ENCODE data around the gene PARP1. TPM values are rescaled to one million over a fixed set of nuclear protein-coding genes. Genes with fewer than 3 reads are reported as not detected.

The PARP1 gene
- total and polyA plus RNA-seq, 4 donors, result 39.2 to 108 (median 60.3) TPM

- TF ChIP-seq, protein P1, sequence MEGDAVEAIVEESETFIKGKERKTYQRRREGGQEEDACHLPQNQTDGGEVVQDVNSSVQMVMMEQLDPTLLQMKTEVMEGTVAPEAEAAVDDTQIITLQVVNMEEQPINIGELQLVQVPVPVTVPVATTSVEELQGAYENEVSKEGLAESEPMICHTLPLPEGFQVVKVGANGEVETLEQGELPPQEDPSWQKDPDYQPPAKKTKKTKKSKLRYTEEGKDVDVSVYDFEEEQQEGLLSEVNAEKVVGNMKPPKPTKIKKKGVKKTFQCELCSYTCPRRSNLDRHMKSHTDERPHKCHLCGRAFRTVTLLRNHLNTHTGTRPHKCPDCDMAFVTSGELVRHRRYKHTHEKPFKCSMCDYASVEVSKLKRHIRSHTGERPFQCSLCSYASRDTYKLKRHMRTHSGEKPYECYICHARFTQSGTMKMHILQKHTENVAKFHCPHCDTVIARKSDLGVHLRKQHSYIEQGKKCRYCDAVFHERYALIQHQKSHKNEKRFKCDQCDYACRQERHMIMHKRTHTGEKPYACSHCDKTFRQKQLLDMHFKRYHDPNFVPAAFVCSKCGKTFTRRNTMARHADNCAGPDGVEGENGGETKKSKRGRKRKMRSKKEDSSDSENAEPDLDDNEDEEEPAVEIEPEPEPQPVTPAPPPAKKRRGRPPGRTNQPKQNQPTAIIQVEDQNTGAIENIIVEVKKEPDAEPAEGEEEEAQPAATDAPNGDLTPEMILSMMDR (IDR thresholded peaks at IDR 0.05; ENCODE audit: low read depth, low read length, missing input control), result no peak
- TF ChIP-seq RAD21 (IDR thresholded peaks at IDR 0.05) (no peak), ATF3 (IDR thresholded peaks at IDR 0.05) (no peak)
Observed at GRCh38 chr1:226335661-226336060, 72.2 kb downstream of the PARP1 start (continued).

GRCh38 chr1:226332947-226333346 is 74.9 kb downstream of the PARP1 start:
- 57% methylated on average over 2 of the region's 2 CpGs for WGBS

GRCh38 chr1:226329237-226329636 is 78.7 kb downstream of the PARP1 start:
- Histone ChIP-seq H3K9me3 (ENCODE audit: control insufficient read depth in 4 of 4, low read length in 3 of 4) (no peaks in the 10 kb centered on the region), H3K36me3 (ENCODE audit: control insufficient read depth in 4 of 4, insufficient read depth in 3 of 4, low read depth in 1 of 4, low read length in 3 of 4) (no peaks in the 10 kb centered on the region), H3K4me3 (ENCODE audit: low read depth in 1 of 3, low read length in 3 of 3) (no peak overlapping the region), H3K4me1 (ENCODE audit: control insufficient read depth in 4 of 4, insufficient read depth in 4 of 4, low read length in 3 of 4) (no peaks in the 10 kb centered on the region), H3K27me3 (ENCODE audit: control insufficient read depth in 4 of 4, insufficient read depth in 4 of 4, low read length in 3 of 4) (no peaks in the 10 kb centered on the region), H3K27ac (ENCODE audit: low read depth in 1 of 2, low read length in 2 of 2) (no peak overlapping the region), H3K9ac (ENCODE audit: low read depth in 1 of 2, low read length in 2 of 2) (no peak overlapping the region)
- TF ChIP-seq HNF4A (conservative IDR thresholded peaks at IDR 0.05) (no peak), RAD21 (IDR thresholded peaks at IDR 0.05) (no peak), ATF3 (IDR thresholded peaks at IDR 0.05) (no peak), ZBTB33 (IDR thresholded peaks at IDR 0.05) (no peak), HNF4G (IDR thresholded peaks at IDR 0.05) (no peak)
- TF ChIP-seq, protein P2, sequence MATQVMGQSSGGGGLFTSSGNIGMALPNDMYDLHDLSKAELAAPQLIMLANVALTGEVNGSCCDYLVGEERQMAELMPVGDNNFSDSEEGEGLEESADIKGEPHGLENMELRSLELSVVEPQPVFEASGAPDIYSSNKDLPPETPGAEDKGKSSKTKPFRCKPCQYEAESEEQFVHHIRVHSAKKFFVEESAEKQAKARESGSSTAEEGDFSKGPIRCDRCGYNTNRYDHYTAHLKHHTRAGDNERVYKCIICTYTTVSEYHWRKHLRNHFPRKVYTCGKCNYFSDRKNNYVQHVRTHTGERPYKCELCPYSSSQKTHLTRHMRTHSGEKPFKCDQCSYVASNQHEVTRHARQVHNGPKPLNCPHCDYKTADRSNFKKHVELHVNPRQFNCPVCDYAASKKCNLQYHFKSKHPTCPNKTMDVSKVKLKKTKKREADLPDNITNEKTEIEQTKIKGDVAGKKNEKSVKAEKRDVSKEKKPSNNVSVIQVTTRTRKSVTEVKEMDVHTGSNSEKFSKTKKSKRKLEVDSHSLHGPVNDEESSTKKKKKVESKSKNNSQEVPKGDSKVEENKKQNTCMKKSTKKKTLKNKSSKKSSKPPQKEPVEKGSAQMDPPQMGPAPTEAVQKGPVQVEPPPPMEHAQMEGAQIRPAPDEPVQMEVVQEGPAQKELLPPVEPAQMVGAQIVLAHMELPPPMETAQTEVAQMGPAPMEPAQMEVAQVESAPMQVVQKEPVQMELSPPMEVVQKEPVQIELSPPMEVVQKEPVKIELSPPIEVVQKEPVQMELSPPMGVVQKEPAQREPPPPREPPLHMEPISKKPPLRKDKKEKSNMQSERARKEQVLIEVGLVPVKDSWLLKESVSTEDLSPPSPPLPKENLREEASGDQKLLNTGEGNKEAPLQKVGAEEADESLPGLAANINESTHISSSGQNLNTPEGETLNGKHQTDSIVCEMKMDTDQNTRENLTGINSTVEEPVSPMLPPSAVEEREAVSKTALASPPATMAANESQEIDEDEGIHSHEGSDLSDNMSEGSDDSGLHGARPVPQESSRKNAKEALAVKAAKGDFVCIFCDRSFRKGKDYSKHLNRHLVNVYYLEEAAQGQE (IDR thresholded peaks at IDR 0.05), result no peak
- 86% methylated on average over 3 of the region's 3 CpGs for WGBS
- no peak for DNase-seq (ENCODE audit: low spot score)

More at GRCh38 chr1:226332947-226333346, 74.9 kb downstream of the PARP1 start:
- Histone ChIP-seq H3K27me3 (ENCODE audit: control insufficient read depth in 4 of 4, insufficient read depth in 4 of 4, low read length in 3 of 4) (no peaks in the 10 kb centered on the region), H3K9me3 (ENCODE audit: control insufficient read depth in 4 of 4, low read length in 3 of 4) (no peaks in the 10 kb centered on the region), H3K4me1 (ENCODE audit: control insufficient read depth in 4 of 4, insufficient read depth in 4 of 4, low read length in 3 of 4) (no peaks in the 10 kb centered on the region), H3K36me3 (ENCODE audit: control insufficient read depth in 4 of 4, insufficient read depth in 3 of 4, low read depth in 1 of 4, low read length in 3 of 4) (no peaks in the 10 kb centered on the region), H3K9ac (ENCODE audit: low read depth in 1 of 2, low read length in 2 of 2) (no peak overlapping the region), H3K27ac (ENCODE audit: low read depth in 1 of 2, low read length in 2 of 2) (no peak overlapping the region), H3K4me3 (ENCODE audit: low read depth in 1 of 3, low read length in 3 of 3) (no peak overlapping the region)
- TF ChIP-seq HNF4G (IDR thresholded peaks at IDR 0.05) (no peak), ZBTB33 (IDR thresholded peaks at IDR 0.05) (no peak), RAD21 (IDR thresholded peaks at IDR 0.05) (no peak), HNF4A (conservative IDR thresholded peaks at IDR 0.05) (no peak), GABPA (IDR thresholded peaks at IDR 0.05 in 1 of 2, conservative IDR thresholded peaks at IDR 0.05 in 1 of 2) (no peak), ATF3 (IDR thresholded peaks at IDR 0.05) (no peak), FOXA1 (IDR thresholded peaks at IDR 0.05) (no peak), SP1 (IDR thresholded peaks at IDR 0.05) (no peak), YY1 (IDR thresholded peaks at IDR 0.05) (no peak), TAF1 (conservative IDR thresholded peaks at IDR 0.05) (no peak), EGR1 (IDR thresholded peaks at IDR 0.05; ENCODE audit: low read depth in 2 of 2) (no peak), JUND (IDR thresholded peaks at IDR 0.05) (no peak)
- TF ChIP-seq, protein P3, sequence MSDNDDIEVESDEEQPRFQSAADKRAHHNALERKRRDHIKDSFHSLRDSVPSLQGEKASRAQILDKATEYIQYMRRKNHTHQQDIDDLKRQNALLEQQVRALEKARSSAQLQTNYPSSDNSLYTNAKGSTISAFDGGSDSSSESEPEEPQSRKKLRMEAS (IDR thresholded peaks at IDR 0.05), result no peak
- DNase-seq (ENCODE audit: low spot score), result no peak

Data from liver (tissue), 9 donors.